Measurements from ENCODE around the gene CACNA1G.

DNA sequence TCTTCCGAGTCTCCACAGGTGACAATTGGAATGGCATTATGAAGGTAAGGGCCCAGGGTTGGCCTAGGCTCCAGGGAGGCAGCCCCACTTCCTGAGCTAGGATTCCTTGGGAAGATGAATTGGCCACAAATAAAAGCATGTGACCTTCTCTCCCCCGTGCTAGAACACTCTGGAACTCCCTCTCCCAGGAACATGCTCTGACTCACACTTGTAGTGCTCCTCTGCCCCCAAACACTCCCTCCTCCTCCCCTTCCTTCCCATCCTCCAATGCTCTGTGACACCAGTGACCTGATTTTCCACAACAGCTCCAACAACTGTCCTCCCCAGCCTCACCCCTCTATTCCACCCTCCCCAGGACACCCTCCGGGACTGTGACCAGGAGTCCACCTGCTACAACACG, 57.8 kb downstream of the CACNA1G start:
- TF ChIP-seq, protein P1, sequence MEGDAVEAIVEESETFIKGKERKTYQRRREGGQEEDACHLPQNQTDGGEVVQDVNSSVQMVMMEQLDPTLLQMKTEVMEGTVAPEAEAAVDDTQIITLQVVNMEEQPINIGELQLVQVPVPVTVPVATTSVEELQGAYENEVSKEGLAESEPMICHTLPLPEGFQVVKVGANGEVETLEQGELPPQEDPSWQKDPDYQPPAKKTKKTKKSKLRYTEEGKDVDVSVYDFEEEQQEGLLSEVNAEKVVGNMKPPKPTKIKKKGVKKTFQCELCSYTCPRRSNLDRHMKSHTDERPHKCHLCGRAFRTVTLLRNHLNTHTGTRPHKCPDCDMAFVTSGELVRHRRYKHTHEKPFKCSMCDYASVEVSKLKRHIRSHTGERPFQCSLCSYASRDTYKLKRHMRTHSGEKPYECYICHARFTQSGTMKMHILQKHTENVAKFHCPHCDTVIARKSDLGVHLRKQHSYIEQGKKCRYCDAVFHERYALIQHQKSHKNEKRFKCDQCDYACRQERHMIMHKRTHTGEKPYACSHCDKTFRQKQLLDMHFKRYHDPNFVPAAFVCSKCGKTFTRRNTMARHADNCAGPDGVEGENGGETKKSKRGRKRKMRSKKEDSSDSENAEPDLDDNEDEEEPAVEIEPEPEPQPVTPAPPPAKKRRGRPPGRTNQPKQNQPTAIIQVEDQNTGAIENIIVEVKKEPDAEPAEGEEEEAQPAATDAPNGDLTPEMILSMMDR (IDR thresholded peaks at IDR 0.05), result no peak
- TF ChIP-seq POLR2AphosphoS5 (IDR thresholded peaks at IDR 0.05) (no peak), POLR2A (IDR thresholded peaks at IDR 0.05) (no peak)

Measured in prostate gland (tissue), 2 donors.